HCT116 (cell line): ENCODE measurements around the gene ZNF791. TPM values are rescaled to one million over a fixed set of nuclear protein-coding genes. Genes with fewer than 3 reads are reported as not detected.

Experiments used
- ATAC-seq: fragments of 200-7000 bp; cut with Tn5 transposase; 2 replicates; pipeline ENCODE4 v1.9.1; 2020; ENCODE audit warnings: mild to moderate bottlenecking, moderate library complexity
- BruUV-seq: library from RNA; stranded (reverse); fragments of 400-500 nt; replicated peaks from 2 replicates; lab custom pipeline; 2021; lab: Mats Ljungman, UMichigan
- CTCF ChIA-PET: fragments of 300-600 bp; sonication (Branson Sonifier 250); formaldehyde crosslinking; loops from one replicate; lab custom pipeline; 2021; ENCODE audit warnings: antibody characterized with exemption; lab: Charles Lee
- POLR2A ChIA-PET: fragments of 300-600, 350-600 bp; sonication (Branson Sonifier 250); formaldehyde crosslinking; loops from one replicate; lab custom pipeline; 2021; ENCODE audit warnings: antibody characterized with exemption; lab: Charles Lee
- RAD21 ChIA-PET, 2 experiments: fragments of 300-600 bp; sonication (Branson Sonifier 250); formaldehyde crosslinking; loops; one replicate each; lab custom pipeline; 2023; ENCODE audit warnings: low total read pairs in 2 of 2; ENCODE audit not compliant: uncharacterized antibody in 2 of 2, unreplicated experiment in 2 of 2, low non-redundant PET in 1 of 2; lab: Charles Lee
- DNase-seq: peaks from one replicate; pipeline ENCODE4 v3.0.0-alpha.2; 2010; ENCODE audit warnings: low read depth, low spot score
- H2AFZ ChIP-seq: fragments of 200-600 bp; shearing (Covaris generic), sonication (generic); 2 replicates; pipeline ENCODE4 v1.6.1; 2017; ENCODE audit warnings: low read depth, mixed run types, mixed read lengths, antibody characterized with exemption, low read length; ENCODE audit not compliant: poor library complexity, severe bottlenecking
- H3K27ac ChIP-seq: 2 replicates; pipeline ENCODE4 v1.5.1; 2012; ENCODE audit warnings: low read depth, low read length
- H3K27me3 ChIP-seq: fragments of 200-600 bp; sonication (generic); 2 replicates; pipeline ENCODE4 v1.6.1; 2016; ENCODE audit warnings: mixed run types, low read length, mixed read lengths; ENCODE audit not compliant: insufficient read depth
- H3K36me3 ChIP-seq, 2 experiments: fragments of 200-500 bp in 1 of 2; fragments of 200-600 bp in 1 of 2; sonication (Bioruptor generic) in 1 of 2; sonication (generic) in 1 of 2; 2 replicates each; pipeline versions ENCODE4 v1.5.1 to v1.6.1; 2014 to 2016; ENCODE audit warnings: low read length in 2 of 2, inconsistent platforms in 1 of 2, mixed read lengths in 1 of 2, mixed run types in 1 of 2; ENCODE audit not compliant: insufficient read depth in 2 of 2, control insufficient read depth in 1 of 2
- H3K4me1 ChIP-seq, 2 experiments: fragments of 200-600 bp in 1 of 2; sonication (generic) in 1 of 2; 2 replicates each; pipeline versions ENCODE4 v1.5.1 to v1.6.1; 2012 to 2017; ENCODE audit warnings: low read length in 2 of 2, inconsistent platforms in 1 of 2, mild to moderate bottlenecking in 1 of 2, mixed read lengths in 1 of 2, mixed run types in 1 of 2, moderate library complexity in 1 of 2; ENCODE audit not compliant: insufficient read depth in 2 of 2, control insufficient read depth in 1 of 2
- H3K4me2 ChIP-seq: fragments of 200-600 bp; sonication (generic); 2 replicates; pipeline ENCODE4 v1.6.1; 2017; ENCODE audit warnings: mixed run types, low read length, mixed read lengths
- H3K4me3 ChIP-seq, 2 experiments: fragments of 200-600 bp in 1 of 2; sonication (generic) in 1 of 2; replicated peaks in 1 of 2; 2 replicates each; pipeline ENCODE4 v1.5.1; 2011 to 2016; ENCODE audit warnings: low read length in 2 of 2, control low read depth in 1 of 2, low read depth in 1 of 2, mild to moderate bottlenecking in 1 of 2, mixed read lengths in 1 of 2, mixed run types in 1 of 2
- H3K79me2 ChIP-seq: fragments of 200-600 bp; sonication (generic); 2 replicates; pipeline ENCODE4 v1.6.1; 2017; ENCODE audit warnings: mild to moderate bottlenecking, mixed run types, low read length, moderate library complexity, mixed read lengths; ENCODE audit not compliant: insufficient read depth
- H3K9ac ChIP-seq: fragments of 200-600 bp; sonication (generic); 2 replicates; pipeline ENCODE4 v1.6.1; 2016; ENCODE audit warnings: low read length, mixed read lengths
- H3K9me2 ChIP-seq: fragments of 200-600 bp; sonication (generic), shearing (Covaris generic); 2 replicates; pipeline ENCODE4 v1.6.1; 2017; ENCODE audit warnings: mixed run types, mild to moderate bottlenecking, moderate library complexity; ENCODE audit not compliant: insufficient read depth
- H3K9me3 ChIP-seq, 2 experiments: fragments of 200-500 bp in 1 of 2; fragments of 200-600 bp in 1 of 2; sonication (Bioruptor generic) in 1 of 2; sonication (generic) in 1 of 2; 2 replicates each; pipeline ENCODE4 v1.6.1; 2014 to 2017; ENCODE audit warnings: low read length in 2 of 2, mixed read lengths in 2 of 2, inconsistent platforms in 1 of 2, low read depth in 1 of 2, mild to moderate bottlenecking in 1 of 2, mixed run types in 1 of 2, moderate library complexity in 1 of 2; ENCODE audit not compliant: control insufficient read depth in 1 of 2, insufficient read depth in 1 of 2
- H4K20me1 ChIP-seq: fragments of 200-600 bp; sonication (generic), shearing (Covaris generic); 2 replicates; pipeline ENCODE4 v1.6.1; 2017; ENCODE audit warnings: mixed run types, mild to moderate bottlenecking, moderate library complexity; ENCODE audit not compliant: insufficient read depth
- CBX3 ChIP-seq: IDR thresholded peaks from 2 replicates; pipeline ENCODE4 v1.6.1; 2012; ENCODE audit warnings: low read depth
- CEBPB ChIP-seq: IDR thresholded peaks from 2 replicates; pipeline ENCODE4 v1.6.1; 2012; ENCODE audit warnings: low read depth
- EGR1 ChIP-seq: IDR thresholded peaks from 2 replicates; pipeline ENCODE4 v1.6.1; 2012; ENCODE audit warnings: low read depth
- ELF1 ChIP-seq: IDR thresholded peaks from 2 replicates; pipeline ENCODE4 v1.6.1; 2012; ENCODE audit warnings: low read depth, borderline replicate concordance
- EZH2 ChIP-seq: fragments of 200-600 bp; sonication (generic); IDR thresholded peaks from 2 replicates; pipeline ENCODE4 v1.6.1; 2017; ENCODE audit warnings: antibody characterized with exemption, mixed run types
- FOSL1 ChIP-seq: IDR thresholded peaks from 2 replicates; pipeline ENCODE4 v1.6.1; 2012; ENCODE audit warnings: low read depth
- MAX ChIP-seq: IDR thresholded peaks from 2 replicates; pipeline ENCODE4 v1.6.1; 2012
- POLR2A ChIP-seq: IDR thresholded peaks from 2 replicates; pipeline ENCODE4 v1.7.0; 2011; ENCODE audit warnings: borderline replicate concordance; ENCODE audit not compliant: insufficient read depth, insufficient read length; ENCODE audit errors: extremely low read depth
- POLR2AphosphoS5 ChIP-seq: IDR thresholded peaks from 2 replicates; pipeline ENCODE4 v1.6.1; 2011; ENCODE audit warnings: mild to moderate bottlenecking, low read depth, low read length, moderate library complexity
- RAD21 ChIP-seq: IDR thresholded peaks from 2 replicates; pipeline ENCODE4 v1.6.1; 2012; ENCODE audit warnings: low read depth, mild to moderate bottlenecking
- SP1 ChIP-seq: IDR thresholded peaks from 2 replicates; pipeline ENCODE4 v1.6.1; 2012; ENCODE audit warnings: low read depth
- SRF ChIP-seq: IDR thresholded peaks from 2 replicates; pipeline ENCODE4 v1.6.1; 2012; ENCODE audit warnings: low read depth
- YY1 ChIP-seq: IDR thresholded peaks from 2 replicates; pipeline ENCODE4 v1.6.1; 2011; ENCODE audit warnings: low read length, low read depth, moderate library complexity, mild to moderate bottlenecking; ENCODE audit not compliant: insufficient replicate concordance; ENCODE audit errors: extremely low read depth
- ZBTB33 ChIP-seq: IDR thresholded peaks from 2 replicates; pipeline ENCODE4 v1.6.1; 2011; ENCODE audit warnings: mild to moderate bottlenecking, low read length, moderate library complexity; ENCODE audit not compliant: insufficient replicate concordance; ENCODE audit errors: extremely low read depth
- ZFX ChIP-seq: fragments of 450-650 bp; IDR thresholded peaks from 2 replicates; pipeline ENCODE4 v1.6.1; 2017
- ZNF274 ChIP-seq: fragments of 200-500 bp; sonication (Bioruptor generic); IDR thresholded peaks from 2 replicates; pipeline ENCODE4 v1.6.1; 2014; ENCODE audit warnings: mild to moderate bottlenecking, low read depth, low read length, inconsistent platforms
- intact Hi-C: fragments of 100-400 bp; cut with micrococcal nuclease; formaldehyde crosslinking; loops from 2 replicates; pipeline ENCODE4 v1.10.0; 2022
- total RNA-seq: library from RNA; stranded (reverse); gene quantifications from one replicate; pipeline ENCODE4 v1.2.1, GENCODE V29; 2021; ENCODE audit not compliant: unreplicated experiment

Gene ZNF791
- total RNA-seq, 1 experiment from 2014 or later, result 21.2 TPM

- no peak for TF ChIP-seq ZBTB33
- TF ChIP-seq ELF1, result peak; percentile 95; the same call in 1 of the 2 replicates
- peak; percentile 55; the same call in 1 of the 2 replicates for TF ChIP-seq SP1
- no peak for TF ChIP-seq FOSL1
- peak; percentile 71 for TF ChIP-seq POLR2AphosphoS5
- TF ChIP-seq MAX, result peak; percentile 78
- no peak for TF ChIP-seq CEBPB
- TF ChIP-seq ZFX, result peak; percentile 68; the same call in 1 of the 2 replicates
Measured at GRCh38 chr19:12669270-12670158, 58.8 kb downstream of the ZNF791 start (continued).

GRCh38 chr19:12670159-12670928 is 59.6 kb downstream of the ZNF791 start:
- POLR2A ChIA-PET, result no interaction called here
- ATAC-seq (no peak), DNase-seq (no peak)
- H3K36me3 ChIP-seq, result peaks cover 7 to 22% of the 10 kb centered on the region in 2 experiments; a peak in 3 of 4 replicates
- peaks cover 30% of the 10 kb centered on the region; the same call in 1 of the 2 replicates for H3K79me2 ChIP-seq
- peaks cover 19 to 35% of the 10 kb centered on the region in 2 experiments for H3K4me1 ChIP-seq
- no peak overlapping the region for H2AFZ ChIP-seq
- no TSS peak for BruUV-seq
- peak overlapping the region; percentile 92 for H3K4me2 ChIP-seq
- peak overlapping the region; percentile 95 to 98 for H3K4me3 ChIP-seq
- no peaks in the 10 kb centered on the region for H4K20me1 ChIP-seq
- H3K9me3 ChIP-seq, result no peaks in the 10 kb centered on the region
- CTCF ChIA-PET, result no interaction called here
- no peaks in the 10 kb centered on the region for H3K9me2 ChIP-seq
- H3K9ac ChIP-seq, result peak overlapping the region; percentile 90
- RAD21 ChIA-PET, result no interaction called here
- H3K27me3 ChIP-seq, result no peaks in the 10 kb centered on the region
- intact Hi-C loops, result no loop called here
- peak overlapping the region; percentile 88 for H3K27ac ChIP-seq
- TF ChIP-seq ELF1, result no peak
- no peak for TF ChIP-seq POLR2A
- no peak for TF ChIP-seq CEBPB
- no peak for TF ChIP-seq YY1
- no peak for TF ChIP-seq FOSL1
- TF ChIP-seq CBX3, result no peak
- TF ChIP-seq SRF, result no peak
- no peak for TF ChIP-seq RAD21
- no peak for TF ChIP-seq EZH2
- no peak for TF ChIP-seq ZNF274
- no peak for TF ChIP-seq EGR1
